Endodermal cell (in vitro differentiated cells): Measurements from ENCODE around the gene GPR37L1. TPM values are rescaled to one million over a fixed set of nuclear protein-coding genes. Genes with fewer than 3 reads are reported as not detected.
"Not testable (repeated sequence)": the region's sequence is repeated elsewhere in the genome, so short reads cannot be mapped to it uniquely, and the experiment has no call there.

ENCODE experiments used
- DNase-seq: peaks from one replicate; pipeline ENCODE4 v3.0.0-alpha.2; 2017
- H3K27ac ChIP-seq: 2 replicates; pipeline ENCODE4 v1.5.1; 2013; ENCODE audit warnings: mild to moderate bottlenecking, low read depth, low read length, moderate library complexity
- H3K27me3 ChIP-seq: 2 replicates; pipeline ENCODE4 v1.6.1; 2013; ENCODE audit warnings: mild to moderate bottlenecking, low read length, moderate library complexity; ENCODE audit not compliant: insufficient read depth, control insufficient read depth, poor library complexity, severe bottlenecking
- H3K36me3 ChIP-seq: 2 replicates; pipeline ENCODE4 v1.7.0; 2013; ENCODE audit warnings: mild to moderate bottlenecking, low read length, moderate library complexity; ENCODE audit not compliant: control insufficient read depth, insufficient read depth
- H3K4me1 ChIP-seq: one replicate; pipeline ENCODE4 v1.7.0; 2013; ENCODE audit warnings: low read length; ENCODE audit not compliant: control insufficient read depth, insufficient read depth
- H3K4me3 ChIP-seq: 2 replicates; pipeline ENCODE4 v1.5.1; 2013; ENCODE audit warnings: mild to moderate bottlenecking, low read length, moderate library complexity
- H3K9ac ChIP-seq: 2 replicates; pipeline ENCODE4 v1.6.1; 2013; ENCODE audit warnings: mild to moderate bottlenecking, low read length, moderate library complexity; ENCODE audit not compliant: poor library complexity, severe bottlenecking; ENCODE audit errors: extremely low read depth
- H3K9me3 ChIP-seq: 2 replicates; pipeline ENCODE4 v1.6.1; 2013; ENCODE audit warnings: mild to moderate bottlenecking, low read length, moderate library complexity; ENCODE audit not compliant: control insufficient read depth
- H3K27ac Mint-ChIP-seq: 2 replicates; pipeline ENCODE4 v1.8.0; 2020; ENCODE audit warnings: mixed read lengths
- H3K27me3 Mint-ChIP-seq: 2 replicates; pipeline ENCODE4 v1.8.0; 2021; ENCODE audit warnings: mild to moderate bottlenecking, mixed read lengths; ENCODE audit not compliant: insufficient read depth
- H3K36me3 Mint-ChIP-seq: 2 replicates; pipeline ENCODE4 v1.8.0; 2020; ENCODE audit warnings: low read depth, mixed read lengths
- H3K4me1 Mint-ChIP-seq: 2 replicates; pipeline ENCODE4 v1.8.0; 2020; ENCODE audit warnings: mixed read lengths
- H3K4me3 Mint-ChIP-seq: 2 replicates; pipeline ENCODE4 v1.8.0; 2020; ENCODE audit warnings: mild to moderate bottlenecking, moderate library complexity, mixed read lengths
- H3K9me3 Mint-ChIP-seq: 2 replicates; pipeline ENCODE4 v1.8.0; 2020; ENCODE audit warnings: mild to moderate bottlenecking, mixed read lengths
- WGBS, 2 experiments: methylation state at CpG; one replicate each; pipeline versions ENCODE4 v1.1.5 to v1.1.7; 2013; ENCODE audit warnings: missing lambda C conversion rate in 2 of 2, mixed read lengths in 1 of 2; ENCODE audit not compliant: insufficient coverage in 1 of 2, insufficient read length in 1 of 2; 5-methylcytosine and 5-hydroxymethylcytosine counted together
- total RNA-seq, 2 donors: library from RNA; stranded (reverse); fragmentation: NEBNext Ultra II Directional in 1 of 2; extraction: Animal tissue kit (Norgen Biotek cat#: 25700) in 1 of 2; gene quantifications; 2 replicates in 1 of 2; 3 replicates in 1 of 2; pipeline ENCODE4 v1.2.1, GENCODE V29; 2021
- TF ChIP-seq, protein P1 (sequence below): fragments of 200-600 bp; sonication (generic); conservative IDR thresholded peaks from 2 replicates; pipeline ENCODE4 v1.5.0; 2021; ENCODE audit warnings: antibody characterized with exemption, mild to moderate bottlenecking

GPR37L1 gene
- total RNA-seq, 2 donors from 2014 or later = 0.04 TPM; not detected in 1

DNA sequence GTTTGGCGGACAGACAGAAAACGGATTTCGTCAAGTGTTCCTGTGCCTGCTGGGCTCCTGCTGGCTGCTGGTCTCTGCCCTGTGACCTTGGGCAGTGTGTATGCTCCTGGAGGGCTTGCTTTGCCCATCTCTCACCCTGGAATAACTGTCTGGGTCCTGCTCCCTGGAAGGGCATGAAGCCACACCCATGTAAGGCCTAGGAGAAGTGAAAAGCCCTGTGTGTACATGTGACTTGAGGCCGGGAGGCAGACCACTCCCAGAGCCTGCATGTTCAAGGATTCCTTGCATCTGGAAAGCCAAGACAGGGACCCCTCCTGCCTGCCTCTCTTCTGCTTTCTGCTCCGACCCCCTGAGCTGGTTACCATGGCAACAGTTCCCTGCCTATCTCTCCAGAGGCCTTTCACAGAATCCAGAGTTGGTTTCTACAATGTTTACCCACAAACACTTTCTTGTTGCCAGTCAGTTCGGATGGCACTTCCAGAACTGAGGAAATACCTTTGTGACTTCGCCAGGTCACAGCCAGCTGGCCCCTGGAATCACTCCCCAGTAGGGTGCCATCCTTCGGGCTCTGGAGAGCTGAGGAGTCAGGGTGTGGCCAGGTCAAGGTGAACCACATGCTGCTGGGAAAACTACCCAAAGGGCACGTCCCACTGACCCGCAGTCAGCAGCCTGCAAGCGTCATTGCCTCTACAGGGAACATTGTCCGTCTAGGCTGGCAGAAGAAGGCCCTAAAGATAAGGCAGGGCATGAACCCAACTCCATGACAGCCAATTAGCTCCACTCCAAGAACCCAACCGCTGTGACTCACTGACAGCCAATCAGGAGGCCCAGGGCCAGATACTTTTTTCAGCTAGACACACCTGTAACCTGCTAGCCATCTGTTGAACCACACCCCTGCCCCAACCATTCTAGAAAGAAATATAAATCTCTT, 14.7 kb upstream of the GPR37L1 start:
- Mint-ChIP-seq H3K27ac (peak overlapping the region; percentile 74), H3K4me1 (peaks cover 39% of the 10 kb centered on the region), H3K9me3 (no peaks in the 10 kb centered on the region), H3K36me3 (no peaks in the 10 kb centered on the region), H3K4me3 (no peak overlapping the region), H3K27me3 (no peaks in the 10 kb centered on the region)
- Histone ChIP-seq H3K4me3 (no peak overlapping the region), H3K36me3 (no peaks in the 10 kb centered on the region), H3K9ac (no peak overlapping the region), H3K27ac (peak overlapping the region; percentile 21), H3K9me3 (no peaks in the 10 kb centered on the region), H3K4me1 (peaks cover 10% of the 10 kb centered on the region), H3K27me3 (no peaks in the 10 kb centered on the region)
- peak; percentile 65 for DNase-seq
- WGBS, 2 experiments = 84 to 88% methylated on average over 7 to 13 of the region's 13 CpGs
- TF ChIP-seq, protein P1, sequence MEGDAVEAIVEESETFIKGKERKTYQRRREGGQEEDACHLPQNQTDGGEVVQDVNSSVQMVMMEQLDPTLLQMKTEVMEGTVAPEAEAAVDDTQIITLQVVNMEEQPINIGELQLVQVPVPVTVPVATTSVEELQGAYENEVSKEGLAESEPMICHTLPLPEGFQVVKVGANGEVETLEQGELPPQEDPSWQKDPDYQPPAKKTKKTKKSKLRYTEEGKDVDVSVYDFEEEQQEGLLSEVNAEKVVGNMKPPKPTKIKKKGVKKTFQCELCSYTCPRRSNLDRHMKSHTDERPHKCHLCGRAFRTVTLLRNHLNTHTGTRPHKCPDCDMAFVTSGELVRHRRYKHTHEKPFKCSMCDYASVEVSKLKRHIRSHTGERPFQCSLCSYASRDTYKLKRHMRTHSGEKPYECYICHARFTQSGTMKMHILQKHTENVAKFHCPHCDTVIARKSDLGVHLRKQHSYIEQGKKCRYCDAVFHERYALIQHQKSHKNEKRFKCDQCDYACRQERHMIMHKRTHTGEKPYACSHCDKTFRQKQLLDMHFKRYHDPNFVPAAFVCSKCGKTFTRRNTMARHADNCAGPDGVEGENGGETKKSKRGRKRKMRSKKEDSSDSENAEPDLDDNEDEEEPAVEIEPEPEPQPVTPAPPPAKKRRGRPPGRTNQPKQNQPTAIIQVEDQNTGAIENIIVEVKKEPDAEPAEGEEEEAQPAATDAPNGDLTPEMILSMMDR = no peak

DNA sequence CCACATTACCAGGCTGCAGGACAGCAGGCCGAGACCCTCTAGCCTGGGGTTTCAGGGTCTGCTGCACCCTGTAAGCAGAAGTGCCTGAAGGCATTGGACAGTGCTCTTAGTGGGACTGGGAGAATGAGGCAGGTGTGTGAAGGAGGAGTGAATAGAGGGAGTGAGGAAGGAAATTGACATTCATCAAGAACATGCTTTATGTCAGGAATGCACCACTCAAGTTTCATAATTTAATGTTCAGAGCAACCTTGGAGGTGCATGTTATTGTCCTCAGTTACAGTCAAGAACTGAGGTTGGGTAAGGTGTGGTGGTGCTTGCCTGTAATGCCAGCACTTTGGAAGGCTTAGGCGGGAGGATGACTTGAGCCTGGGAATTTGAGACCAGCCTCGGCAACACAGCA, 11.7 kb upstream of the GPR37L1 start:
- no peak overlapping the region for H3K27ac ChIP-seq
- Mint-ChIP-seq H3K36me3 (no peaks in the 10 kb centered on the region), H3K4me1 (peaks cover 37% of the 10 kb centered on the region), H3K9me3 (no peaks in the 10 kb centered on the region), H3K27me3 (no peaks in the 10 kb centered on the region), H3K27ac (no peak overlapping the region), H3K4me3 (no peak overlapping the region)
- no peak overlapping the region for H3K4me3 ChIP-seq
- H3K9ac ChIP-seq = no peak overlapping the region
- 89 to 90% methylated on average over 2 to 3 of the region's 3 CpGs for WGBS, 2 experiments
- peaks cover 2% of the 10 kb centered on the region for H3K4me1 ChIP-seq
- H3K9me3 ChIP-seq = no peaks in the 10 kb centered on the region
- no peaks in the 10 kb centered on the region for H3K36me3 ChIP-seq
- TF ChIP-seq, protein P1 = no peak
- peak; percentile 41 for DNase-seq
- no peaks in the 10 kb centered on the region for H3K27me3 ChIP-seq

DNA sequence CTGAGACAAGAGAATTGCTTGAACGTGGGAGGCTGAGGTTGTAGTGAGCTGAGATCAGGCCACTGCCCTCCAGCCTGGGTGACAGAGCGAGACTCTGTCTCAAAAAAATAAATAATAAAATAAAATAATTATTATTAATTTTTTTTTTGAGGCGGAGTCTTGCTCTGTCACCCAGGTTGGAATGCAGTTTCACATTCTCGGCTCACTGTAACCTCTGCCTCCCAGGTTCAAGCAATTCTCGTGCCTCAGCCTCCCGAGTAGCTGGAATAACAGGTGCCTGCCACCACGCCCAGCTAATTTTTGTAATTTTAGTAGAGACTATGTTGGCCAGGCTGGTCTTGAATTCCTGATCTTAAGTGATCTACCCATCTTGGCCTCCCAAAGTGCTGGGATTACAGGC, 11.1 kb upstream of the GPR37L1 start:
- not testable (repeated sequence) for H3K4me3 Mint-ChIP-seq, H3K9me3 ChIP-seq, H3K27ac Mint-ChIP-seq, H3K36me3 ChIP-seq, H3K9ac ChIP-seq, H3K27ac ChIP-seq, H3K27me3 Mint-ChIP-seq, H3K4me3 ChIP-seq, H3K9me3 Mint-ChIP-seq, H3K4me1 ChIP-seq, DNase-seq, H3K36me3 Mint-ChIP-seq, H3K27me3 ChIP-seq
- 89 to 100% methylated on average over 3 to 6 of the region's 7 CpGs for WGBS, 2 experiments
- peaks cover 32% of the 10 kb centered on the region for H3K4me1 Mint-ChIP-seq
